ENCODE results near the gene GBX1. TPM values are rescaled to one million over a fixed set of nuclear protein-coding genes. Genes with fewer than 3 reads are reported as not detected.

GBX1 gene
- polyA plus RNA-seq, 3 donors = 0.19 TPM; not detected in 2

GRCh38 chr7:151143261-151144015, 24.1 kb downstream of the GBX1 start:
- no peak for DNase-seq (ENCODE audit: extremely low read depth in 1 of 11, low read depth in 9 of 11, low spot score in 4 of 11)

- no peak for DNase-seq (ENCODE audit: extremely low read depth in 1 of 11, low read depth in 9 of 11, low spot score in 4 of 11)
Observed at GRCh38 chr7:151142686-151143040, 24.8 kb downstream of the GBX1 start.

GRCh38 chr7:151141855-151142685, 25.4 kb downstream of the GBX1 start:
- no peak for DNase-seq (ENCODE audit: extremely low read depth in 1 of 11, low read depth in 9 of 11, low spot score in 4 of 11)

- no peak for DNase-seq (ENCODE audit: extremely low read depth in 1 of 11, low read depth in 9 of 11, low spot score in 4 of 11)
Observed at GRCh38 chr7:151141311-151141854, 26.1 kb downstream of the GBX1 start.

GRCh38 chr7:151140826-151141225, 26.7 kb downstream of the GBX1 start:
- DNase-seq (ENCODE audit: extremely low read depth in 1 of 11, low read depth in 9 of 11, low spot score in 4 of 11) = no peak

- DNase-seq (ENCODE audit: extremely low read depth in 1 of 11, low read depth in 9 of 11, low spot score in 4 of 11) = no peak
Observed at GRCh38 chr7:151139791-151140190, 27.7 kb downstream of the GBX1 start.

GRCh38 chr7:151139071-151139790, 28.3 kb downstream of the GBX1 start:
- DNase-seq (ENCODE audit: extremely low read depth in 1 of 11, low read depth in 9 of 11, low spot score in 4 of 11) = no peak

GRCh38 chr7:151138153-151138851, 29.2 kb downstream of the GBX1 start:
- no peak for DNase-seq (ENCODE audit: extremely low read depth in 1 of 11, low read depth in 9 of 11, low spot score in 4 of 11)

GRCh38 chr7:151137791-151138152, 29.7 kb downstream of the GBX1 start:
- DNase-seq (ENCODE audit: extremely low read depth in 1 of 11, low read depth in 9 of 11, low spot score in 4 of 11) = no peak

- no peak for DNase-seq (ENCODE audit: extremely low read depth in 1 of 11, low read depth in 9 of 11, low spot score in 4 of 11)
Observed at GRCh38 chr7:151137076-151137675, 30.3 kb downstream of the GBX1 start.

- DNase-seq (ENCODE audit: extremely low read depth in 1 of 11, low read depth in 9 of 11, low spot score in 4 of 11) = no peak
Observed at GRCh38 chr7:151135866-151136843, 31.3 kb downstream of the GBX1 start.

GRCh38 chr7:151135525-151135845, 32.0 kb downstream of the GBX1 start:
- no peak for DNase-seq (ENCODE audit: extremely low read depth in 1 of 11, low read depth in 9 of 11, low spot score in 4 of 11)

- no peak for DNase-seq (ENCODE audit: extremely low read depth in 1 of 11, low read depth in 9 of 11, low spot score in 4 of 11)
Observed at GRCh38 chr7:151134743-151135524, 32.6 kb downstream of the GBX1 start.

GRCh38 chr7:151133986-151134742, 33.3 kb downstream of the GBX1 start:
- DNase-seq (ENCODE audit: extremely low read depth in 1 of 11, low read depth in 9 of 11, low spot score in 4 of 11) = no peak

GRCh38 chr7:151133266-151133985, 34.1 kb downstream of the GBX1 start:
- DNase-seq (ENCODE audit: extremely low read depth in 1 of 11, low read depth in 9 of 11, low spot score in 4 of 11) = no peak

Measured in renal cortex interstitium (tissue), 11 donors.